Hepatocyte (in vitro differentiated cells): ENCODE measurements around the gene GFY.
A peak's percentile ranks its signal among the peaks of the same experiment; 100 is the strongest.

Source experiments
- CTCF ChIP-seq: fragments of 200-600 bp; sonication (generic); IDR thresholded peaks from 2 replicates; pipeline ENCODE4 v1.5.1; 2016; ENCODE audit warnings: antibody characterized with exemption, mild to moderate bottlenecking; ENCODE audit not compliant: poor library complexity
- EZH2 ChIP-seq: fragments of 200-600 bp; sonication (generic); IDR thresholded peaks from 2 replicates; pipeline ENCODE4 v1.6.1; 2016; ENCODE audit warnings: antibody characterized with exemption, mild to moderate bottlenecking, borderline replicate concordance

GRCh38 chr19:49475995-49476880 is 51.0 kb downstream of the GFY start:
- TF ChIP-seq CTCF = peak; percentile 56
- TF ChIP-seq EZH2 = no peak
